Measurements from ENCODE around the gene TMPRSS4. TPM values are rescaled to one million over a fixed set of nuclear protein-coding genes. Genes with fewer than 3 reads are reported as not detected.

TMPRSS4 gene
- total RNA-seq, 1 experiment from 2014 or later, result not detected

- H3K14ac ChIP-seq (ENCODE audit: insufficient read depth, low read length), result no peak overlapping the region
- H3K23ac ChIP-seq (ENCODE audit: insufficient read length, low read depth, low read length), result no peak overlapping the region
- H3K23me2 ChIP-seq (ENCODE audit: insufficient read length, low read depth, low read length, poor library complexity, severe bottlenecking), result no peaks in the 10 kb centered on the region
- no peak overlapping the region for H2BK15ac ChIP-seq (ENCODE audit: low read depth, low read length)
- Mint-ChIP-seq H3K36me3 (ENCODE audit: insufficient read depth in 1 of 3, low read depth in 3 of 3) (no peaks in the 10 kb centered on the region), H3K4me3 (no peak overlapping the region), H3K4me1 (peaks cover 6 to 12% of the 10 kb centered on the region in 2 experiments), H3K27me3 (ENCODE audit: low read depth) (peaks cover 10% of the 10 kb centered on the region), H3K9me3 (no peaks in the 10 kb centered on the region), H3K27ac (no peak overlapping the region; a peak in 1 of 7 replicates)
- H4K8ac ChIP-seq (replicated peaks; ENCODE audit: insufficient read length, low read depth, low read length), result no peak overlapping the region
- no peak overlapping the region for H3K18ac ChIP-seq (ENCODE audit: insufficient read length, low read depth, low read length)
- no peak overlapping the region for H2BK5ac ChIP-seq (ENCODE audit: insufficient read length, low read length)
- no peak overlapping the region for H2BK12ac ChIP-seq (ENCODE audit: insufficient read length, low read depth, low read length)
- no peak overlapping the region for H2AK5ac ChIP-seq (ENCODE audit: insufficient read length, low read length)
- no peak overlapping the region for H3K27ac ChIP-seq (ENCODE audit: insufficient read length, low read depth, low read length)
- no peak for TF ChIP-seq CTCF (conservative IDR thresholded peaks at IDR 0.05)
- DNase-seq, result no peak
- H2BK20ac ChIP-seq (ENCODE audit: low read depth, low read length, poor library complexity, severe bottlenecking), result no peak overlapping the region
- H3K4me1 ChIP-seq (ENCODE audit: insufficient read depth, low read length), result no peaks in the 10 kb centered on the region
- no peak overlapping the region for H4K5ac ChIP-seq (ENCODE audit: insufficient read length, low read depth, low read length)
- H3K9me3 ChIP-seq (ENCODE audit: control insufficient read depth, low read depth, low read length), result no peaks in the 10 kb centered on the region
- H4K20me1 ChIP-seq (ENCODE audit: control insufficient read depth, insufficient read depth, insufficient read length), result no peaks in the 10 kb centered on the region
- H3K79me1 ChIP-seq (ENCODE audit: insufficient read depth, low read depth, low read length, poor library complexity, severe bottlenecking), result no peaks in the 10 kb centered on the region
- WGBS (ENCODE audit: extremely low coverage, insufficient read length, low lambda C conversion rate), result no CpG with 5 or more reads among the region's 4 CpGs
- no peaks in the 10 kb centered on the region for H3K79me2 ChIP-seq (ENCODE audit: insufficient read depth, low read length)
- no peaks in the 10 kb centered on the region for H3K27me3 ChIP-seq (ENCODE audit: insufficient read depth, low read length)
- H3K9ac ChIP-seq (ENCODE audit: extremely low read depth, insufficient read length, low read length), result no peak overlapping the region
- no peak overlapping the region for H3K56ac ChIP-seq (ENCODE audit: insufficient read length, low read depth, low read length)
- no peak overlapping the region for H3K4ac ChIP-seq (ENCODE audit: low read depth, low read length)
- no peak overlapping the region for H3K4me2 ChIP-seq (ENCODE audit: insufficient read depth, insufficient read length, low read length)
- no peak overlapping the region for H2AFZ ChIP-seq (ENCODE audit: low read length)
- no peak overlapping the region for H4K91ac ChIP-seq (ENCODE audit: insufficient read length, low read depth, low read length)
- no peak overlapping the region for H2BK120ac ChIP-seq (ENCODE audit: low read depth, low read length, poor library complexity, severe bottlenecking)
- no peak overlapping the region for H3T11ph ChIP-seq (ENCODE audit: low read length)
Observed at GRCh38 chr11:118128310-118128709, 51.4 kb downstream of the TMPRSS4 start.
